ENCODE measurements around the gene MEI1.

DNA sequence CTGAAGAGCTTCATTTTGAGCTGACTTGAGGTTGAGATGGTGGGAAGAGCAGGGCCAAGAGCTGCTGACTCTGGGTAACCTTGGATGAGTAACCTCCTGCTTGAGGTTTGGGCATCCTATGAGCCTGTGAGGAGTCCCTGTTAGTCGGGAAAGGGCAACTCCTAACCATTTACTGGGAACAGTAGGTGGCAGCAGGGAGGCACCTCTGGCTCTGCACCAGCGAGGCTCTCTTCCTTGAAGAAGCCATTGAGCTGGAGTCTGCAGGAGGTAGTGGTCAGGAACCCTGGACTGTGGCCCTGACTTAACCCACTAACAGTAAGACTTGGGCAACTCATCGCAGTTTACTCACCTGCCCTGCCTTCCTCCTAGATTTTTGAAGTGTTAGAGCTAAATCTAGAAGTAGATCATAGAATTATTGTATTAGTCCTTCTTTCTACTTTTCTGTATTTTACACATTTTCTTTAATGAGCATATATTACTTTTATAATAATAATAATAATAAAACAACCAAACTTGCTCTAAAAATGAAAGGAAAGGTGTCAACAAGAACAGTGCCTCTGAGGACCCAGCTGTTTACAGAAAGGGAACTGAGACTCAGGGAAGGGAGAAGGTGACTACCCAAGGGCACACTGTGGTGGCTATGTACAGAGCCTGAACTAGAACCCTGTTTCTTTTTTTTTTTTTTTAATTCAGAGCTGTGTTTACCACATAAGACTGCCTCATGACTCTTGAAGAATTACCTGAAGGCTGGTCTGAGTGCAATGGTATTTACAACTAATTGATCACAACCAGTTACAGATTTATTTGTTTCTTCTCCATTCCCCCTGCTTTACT lies 47.5 kb downstream of the MEI1 start:
- peak; percentile 92 to 96 (median 93) for TF ChIP-seq CTCF (optimal IDR thresholded peaks at IDR 0.05 in 1 of 3, IDR thresholded peaks at IDR 0.05 in 1 of 3, conservative IDR thresholded peaks at IDR 0.05 in 1 of 3; ENCODE audit: extremely low read depth in 1 of 3, insufficient read depth in 2 of 3, low read length in 3 of 3)
- TF ChIP-seq EZH2 (IDR thresholded peaks at IDR 0.05; ENCODE audit: low read length): no peak
